CD14-positive monocyte (primary cell): ENCODE measurements around the gene ZNF445. TPM values are rescaled to one million over a fixed set of nuclear protein-coding genes. Genes with fewer than 3 reads are reported as not detected.
"Not testable (repeated sequence)": the region's sequence is repeated elsewhere in the genome, so short reads cannot be mapped to it uniquely, and the experiment has no call there.

ENCODE experiments used
- DNase-seq, 3 donors: peaks; one replicate each; pipeline ENCODE4 v3.0.0-alpha.2; 2011 to 2022
- H2AFZ ChIP-seq: 2 replicates; pipeline ENCODE4 v1.6.0; 2012; ENCODE audit warnings: mild to moderate bottlenecking, low read depth, low read length, inconsistent platforms; ENCODE audit not compliant: insufficient read depth, poor library complexity, severe bottlenecking
- H3K27ac ChIP-seq, 2 donors: 1 replicate in 1 of 2; 2 replicates in 1 of 2; pipeline ENCODE4 v1.5.1; 2012 to 2013; ENCODE audit warnings: low read length in 2 of 2, control low read depth in 1 of 2, inconsistent platforms in 1 of 2, low read depth in 1 of 2, mild to moderate bottlenecking in 1 of 2
- H3K27me3 ChIP-seq, 2 donors: one replicate each; pipeline versions ENCODE4 v1.6.0 to v1.6.1; 2011 to 2013; ENCODE audit warnings: low read length in 2 of 2; ENCODE audit not compliant: control insufficient read depth in 2 of 2, insufficient read depth in 2 of 2
- H3K36me3 ChIP-seq, 2 donors: replicated peaks in 1 of 2; 1 replicate in 1 of 2; 2 replicates in 1 of 2; pipeline versions ENCODE4 v1.5.1 to v1.6.1; 2012 to 2013; ENCODE audit warnings: low read length in 2 of 2, control low read depth in 1 of 2, inconsistent platforms in 1 of 2, mild to moderate bottlenecking in 1 of 2; ENCODE audit not compliant: insufficient read depth in 2 of 2, control insufficient read depth in 1 of 2
- H3K4me1 ChIP-seq, 2 donors: 1 replicate in 1 of 2; 2 replicates in 1 of 2; pipeline versions ENCODE4 v1.5.1 to v1.6.1; 2012 to 2013; ENCODE audit warnings: low read length in 2 of 2, control low read depth in 1 of 2, inconsistent platforms in 1 of 2, mild to moderate bottlenecking in 1 of 2, moderate library complexity in 1 of 2; ENCODE audit not compliant: insufficient read depth in 2 of 2, control insufficient read depth in 1 of 2
- H3K4me2 ChIP-seq: replicated peaks from 2 replicates; pipeline ENCODE3; 2012; ENCODE audit warnings: low read length, moderate library complexity, mild to moderate bottlenecking; ENCODE audit not compliant: poor library complexity, severe bottlenecking; ENCODE audit errors: extremely low read depth
- H3K4me3 ChIP-seq, 3 experiments: fragments of 200-600 bp in 1 of 3; sonication (generic) in 1 of 3; replicated peaks in 1 of 3; 1 replicate in 2 of 3; 2 replicates in 1 of 3; pipeline ENCODE4 v1.5.1; 2011 to 2013; ENCODE audit warnings: low read length in 3 of 3, mild to moderate bottlenecking in 3 of 3, control low read depth in 2 of 3, low read depth in 2 of 3, inconsistent platforms in 1 of 3, moderate library complexity in 1 of 3
- H3K79me2 ChIP-seq: 2 replicates; pipeline ENCODE4 v1.6.0; 2012; ENCODE audit warnings: mild to moderate bottlenecking, control low read depth, inconsistent platforms, low read length, moderate library complexity; ENCODE audit not compliant: insufficient read depth
- H3K9ac ChIP-seq: 2 replicates; pipeline ENCODE4 v1.6.0; 2017; ENCODE audit warnings: low read length, mild to moderate bottlenecking; ENCODE audit not compliant: insufficient read depth, poor library complexity, severe bottlenecking
- H3K9me3 ChIP-seq, 2 donors: replicated peaks in 1 of 2; 1 replicate in 1 of 2; 2 replicates in 1 of 2; pipeline versions ENCODE4 v1.5.1 to v1.6.1; 2012 to 2013; ENCODE audit warnings: low read length in 2 of 2, control low read depth in 1 of 2; ENCODE audit not compliant: control insufficient read depth in 1 of 2, insufficient read depth in 1 of 2
- H4K20me1 ChIP-seq: 2 replicates; pipeline ENCODE4 v1.6.0; 2012; ENCODE audit warnings: mild to moderate bottlenecking, low read length, control low read depth, moderate library complexity; ENCODE audit not compliant: insufficient read depth
- H3K27ac Mint-ChIP-seq, 7 donors: one replicate each; pipeline ENCODE4 v1.8.0; 2020; ENCODE audit warnings: mild to moderate bottlenecking in 7 of 7, mixed read lengths in 7 of 7, moderate library complexity in 6 of 7, inconsistent platforms in 2 of 7
- H3K27me3 Mint-ChIP-seq, 3 donors: one replicate each; pipeline ENCODE4 v1.8.0; 2021 to 2022; ENCODE audit warnings: low read depth in 3 of 3, mild to moderate bottlenecking in 3 of 3, mixed read lengths in 3 of 3, moderate library complexity in 3 of 3, inconsistent platforms in 1 of 3
- H3K36me3 Mint-ChIP-seq, 2 donors: one replicate each; pipeline ENCODE4 v1.8.0; 2020; ENCODE audit warnings: mixed read lengths in 2 of 2, inconsistent platforms in 1 of 2, mild to moderate bottlenecking in 1 of 2
- H3K4me1 Mint-ChIP-seq: one replicate; pipeline ENCODE4 v1.8.0; 2020; ENCODE audit warnings: mild to moderate bottlenecking, mixed read lengths
- H3K4me3 Mint-ChIP-seq, 2 donors: one replicate each; pipeline ENCODE4 v1.8.0; 2020; ENCODE audit warnings: mild to moderate bottlenecking in 2 of 2, mixed read lengths in 2 of 2, moderate library complexity in 1 of 2
- H3K9me3 Mint-ChIP-seq, 7 donors: one replicate each; pipeline ENCODE4 v1.8.0; 2020 to 2022; ENCODE audit warnings: mixed read lengths in 7 of 7, mild to moderate bottlenecking in 6 of 7, moderate library complexity in 6 of 7, inconsistent platforms in 2 of 7
- WGBS: methylation state at CpG from one replicate; pipeline ENCODE4 v1.1.5; 2013; ENCODE audit warnings: missing lambda C conversion rate; ENCODE audit not compliant: insufficient coverage; 5-methylcytosine and 5-hydroxymethylcytosine counted together
- intact Hi-C, 2 donors: fragments of 100-400 bp; cut with micrococcal nuclease; formaldehyde crosslinking; loops; one replicate each; pipeline versions ENCODE4 v1.15.0 to v1.15.1; 2023
- polyA plus RNA-seq, 3 donors: library from polyadenylated mRNA; depleted of rRNA in 1 of 3; unstranded in 2 of 3; stranded (reverse) in 1 of 3; fragments of 300-500 nt in 2 of 3; fragments of >200 nt in 1 of 3; fragmentation: Illumina TruSeq in 2 of 3; gene quantifications; 1 replicate in 2 of 3; 2 replicates in 1 of 3; pipeline ENCODE4 v1.2.3, GENCODE V29; 2012 to 2021
- TF ChIP-seq, protein P1 (sequence below): fragments of 200-600 bp; IDR thresholded peaks from one replicate; pipeline ENCODE4 v1.8.0; 2022; ENCODE audit warnings: antibody characterized with exemption, mild to moderate bottlenecking

Gene ZNF445
- polyA plus RNA-seq, 3 donors, result 0.41 to 2.5 (median 1.1) TPM

DNA sequence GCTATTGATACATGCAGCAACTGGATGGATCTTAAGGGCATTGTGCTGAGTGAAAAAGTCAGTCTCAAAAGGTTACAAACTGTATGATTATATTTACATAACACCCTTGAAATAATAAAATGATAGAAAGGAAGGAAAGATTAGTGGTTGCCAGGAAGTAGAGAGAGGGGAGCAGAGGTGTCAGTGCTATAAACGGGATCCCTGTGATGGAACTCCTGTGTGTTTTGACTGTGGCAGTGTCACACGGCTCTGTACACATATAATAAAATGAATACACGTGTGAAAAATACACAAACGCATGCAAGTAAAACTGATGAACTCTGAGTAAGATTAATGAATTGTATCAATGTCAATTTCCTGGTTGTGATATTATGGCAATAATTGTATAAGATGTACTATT is 78.6 kb downstream of the ZNF445 start:
- no peaks in the 10 kb centered on the region for H3K9me3 ChIP-seq
- H3K4me1 ChIP-seq, result no peaks in the 10 kb centered on the region
- Mint-ChIP-seq H3K4me3 (no peak overlapping the region), H3K27me3 (peaks cover 0 to 2% (median 0%) of the 10 kb centered on the region in 3 donors), H3K36me3 (peaks cover 16 to 32% of the 10 kb centered on the region in 2 donors), H3K9me3 (peaks cover 0 to 2% (median 0%) of the 10 kb centered on the region in 7 donors), H3K4me1 (no peaks in the 10 kb centered on the region), H3K27ac (no peak overlapping the region)
- peaks cover 8 to 27% of the 10 kb centered on the region in 2 donors for H3K36me3 ChIP-seq
- no peaks in the 10 kb centered on the region for H3K79me2 ChIP-seq
- TF ChIP-seq, protein P1, sequence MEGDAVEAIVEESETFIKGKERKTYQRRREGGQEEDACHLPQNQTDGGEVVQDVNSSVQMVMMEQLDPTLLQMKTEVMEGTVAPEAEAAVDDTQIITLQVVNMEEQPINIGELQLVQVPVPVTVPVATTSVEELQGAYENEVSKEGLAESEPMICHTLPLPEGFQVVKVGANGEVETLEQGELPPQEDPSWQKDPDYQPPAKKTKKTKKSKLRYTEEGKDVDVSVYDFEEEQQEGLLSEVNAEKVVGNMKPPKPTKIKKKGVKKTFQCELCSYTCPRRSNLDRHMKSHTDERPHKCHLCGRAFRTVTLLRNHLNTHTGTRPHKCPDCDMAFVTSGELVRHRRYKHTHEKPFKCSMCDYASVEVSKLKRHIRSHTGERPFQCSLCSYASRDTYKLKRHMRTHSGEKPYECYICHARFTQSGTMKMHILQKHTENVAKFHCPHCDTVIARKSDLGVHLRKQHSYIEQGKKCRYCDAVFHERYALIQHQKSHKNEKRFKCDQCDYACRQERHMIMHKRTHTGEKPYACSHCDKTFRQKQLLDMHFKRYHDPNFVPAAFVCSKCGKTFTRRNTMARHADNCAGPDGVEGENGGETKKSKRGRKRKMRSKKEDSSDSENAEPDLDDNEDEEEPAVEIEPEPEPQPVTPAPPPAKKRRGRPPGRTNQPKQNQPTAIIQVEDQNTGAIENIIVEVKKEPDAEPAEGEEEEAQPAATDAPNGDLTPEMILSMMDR, result no peak
- H3K27me3 ChIP-seq, result no peaks in the 10 kb centered on the region
- H3K9ac ChIP-seq, result no peak overlapping the region
- no peak for DNase-seq
- H2AFZ ChIP-seq, result no peak overlapping the region
- intact Hi-C loops, result no loop called here
- no peak overlapping the region for H3K4me3 ChIP-seq
- WGBS, result 100% methylated on average over 1 of the region's 4 CpGs
- no peak overlapping the region for H3K27ac ChIP-seq
- H4K20me1 ChIP-seq, result no peaks in the 10 kb centered on the region
- H3K4me2 ChIP-seq, result no peak overlapping the region

DNA sequence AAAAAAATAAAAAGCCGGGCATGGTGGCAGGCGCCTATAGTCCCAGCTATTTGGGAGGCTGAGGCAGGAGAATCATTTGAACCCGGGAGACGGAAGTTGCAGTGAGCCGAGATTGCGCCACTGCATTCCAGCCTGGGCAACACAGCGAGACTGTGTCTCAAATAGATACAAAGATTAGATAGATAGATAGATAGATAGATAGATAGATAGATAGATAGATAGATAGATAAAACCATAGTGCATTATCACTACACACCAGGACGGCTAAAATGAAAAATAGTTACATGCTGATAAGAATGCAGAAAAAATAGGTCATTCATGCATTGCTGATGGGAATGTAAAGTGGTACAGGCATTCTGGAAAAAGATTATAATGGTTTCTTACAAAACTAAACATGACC is 79.2 kb downstream of the ZNF445 start:
- H3K4me2 ChIP-seq, H4K20me1 ChIP-seq, H3K9me3 ChIP-seq, H3K27ac ChIP-seq, H3K79me2 ChIP-seq, H3K4me3 ChIP-seq, DNase-seq, H3K9me3 Mint-ChIP-seq, H3K9ac ChIP-seq, H3K4me3 Mint-ChIP-seq, intact Hi-C loops, H3K4me1 ChIP-seq, H3K27me3 Mint-ChIP-seq, H2AFZ ChIP-seq, H3K4me1 Mint-ChIP-seq, H3K27me3 ChIP-seq: not testable (repeated sequence)
- peaks cover 8 to 25% of the 10 kb centered on the region in 2 donors for H3K36me3 ChIP-seq
- H3K36me3 Mint-ChIP-seq, result peaks cover 11 to 32% of the 10 kb centered on the region in 2 donors
- WGBS, result 94% methylated on average over 4 of the region's 8 CpGs
- peak overlapping the region in 1 of 7 donors; percentile 77 for H3K27ac Mint-ChIP-seq
